ENCODE data around the gene TRIM5.
"Not testable (repeated sequence)": the region's sequence is repeated elsewhere in the genome, so short reads cannot be mapped to it uniquely, and the experiment has no call there.

The TRIM5 gene

GRCh38 chr11:5684646-5685362 lies at the start of gene TRIM5:
TSS of gene TRIM5 (minus strand) at chr11:5685074. CDS start at chr11:5680177, 4,897 bp downstream.
- DNase-seq, result peak; percentile 7 to 35

- no peak for DNase-seq
Observed at GRCh38 chr11:5727691-5728090, 42.8 kb upstream of the TRIM5 start.

GRCh38 chr11:5726351-5726750 lies 41.5 kb upstream of the TRIM5 start:
- no peak for DNase-seq

GRCh38 chr11:5722622-5723021 lies 37.7 kb upstream of the TRIM5 start:
- no peak for DNase-seq

- DNase-seq, result no peak
Observed at GRCh38 chr11:5719703-5720495, 35.0 kb upstream of the TRIM5 start.

- DNase-seq, result not testable (repeated sequence)
Observed at GRCh38 chr11:5716518-5716917, 31.6 kb upstream of the TRIM5 start.

- no peak for DNase-seq
Observed at GRCh38 chr11:5713695-5714094, 28.8 kb upstream of the TRIM5 start.

- no peak for DNase-seq
Observed at GRCh38 chr11:5712507-5712906, 27.6 kb upstream of the TRIM5 start.

GRCh38 chr11:5705688-5706087 lies 20.8 kb upstream of the TRIM5 start:
- no peak for DNase-seq

GRCh38 chr11:5703741-5704536 lies 19.1 kb upstream of the TRIM5 start:
- no peak for DNase-seq

- DNase-seq, result no peak
Observed at GRCh38 chr11:5701055-5701577, 16.2 kb upstream of the TRIM5 start.

GRCh38 chr11:5700421-5701054 lies 15.7 kb upstream of the TRIM5 start:
- no peak for DNase-seq

- DNase-seq, result no peak
Observed at GRCh38 chr11:5698281-5698680, 13.4 kb upstream of the TRIM5 start.

GRCh38 chr11:5696210-5696609 lies 11.3 kb upstream of the TRIM5 start:
- no peak for DNase-seq

- DNase-seq, result no peak
Observed at GRCh38 chr11:5695580-5695979, 10.7 kb upstream of the TRIM5 start.

GRCh38 chr11:5694642-5695041 lies 9.8 kb upstream of the TRIM5 start:
- no peak for DNase-seq

GRCh38 chr11:5691964-5692361 lies 7.1 kb upstream of the TRIM5 start:
- peak in 1 of 2 donors; percentile 2 for DNase-seq

GRCh38 chr11:5691238-5691963 lies 6.5 kb upstream of the TRIM5 start:
- not testable (repeated sequence) for DNase-seq

GRCh38 chr11:5690736-5691135 lies 5.9 kb upstream of the TRIM5 start:
- DNase-seq, result no peak

GRCh38 chr11:5690216-5690615 lies 5.3 kb upstream of the TRIM5 start:
- peak in 1 of 2 donors; percentile 1 for DNase-seq

- DNase-seq, result peak in 1 of 2 donors; percentile 73
Observed at GRCh38 chr11:5689551-5689983, 4.7 kb upstream of the TRIM5 start, which contains the start of gene TRIM22. TSS of gene TRIM22 (plus strand) at chr11:5689790. CDS start at chr11:5696233, 6,443 bp downstream.

- no peak for DNase-seq
Observed at GRCh38 chr11:5688482-5688881, 3.6 kb upstream of the TRIM5 start.

Data from hippocampal formation (tissue), 2 donors.